ENCODE measurements around the gene HERC4. TPM values are rescaled to one million over a fixed set of nuclear protein-coding genes. Genes with fewer than 3 reads are reported as not detected.

Gene HERC4
- total RNA-seq, 1 experiment from 2014 or later = 95.2 TPM

GRCh38 chr10:68121020-68121743 lies 46.1 kb upstream of the HERC4 start:
- BruUV-seq (replicated peaks) = no TSS peak
- CTCF ChIA-PET = interaction anchor here (0.6 to 1.5 kb wide), 3 partner anchors 10 to 182 kb away, joined by 3 to 6 read pairs (median 3); no protein-coding TSS in a partner anchor
- Mint-ChIP-seq H3K9me3 (ENCODE audit: low read depth, unreplicated experiment) (no peaks in the 10 kb centered on the region), H3K27me3 (ENCODE audit: unreplicated experiment) (no peaks in the 10 kb centered on the region), H3K4me1 (ENCODE audit: low read depth, unreplicated experiment) (peaks cover 8% of the 10 kb centered on the region), H3K4me3 (ENCODE audit: low read depth, unreplicated experiment) (no peak overlapping the region), H3K36me3 (ENCODE audit: insufficient read depth, unreplicated experiment) (no peaks in the 10 kb centered on the region), H3K27ac (ENCODE audit: unreplicated experiment) (no peak overlapping the region)
- no peak for TF ChIP-seq CTCF (IDR thresholded peaks at IDR 0.05; ENCODE audit: unreplicated experiment)
- DNase-seq = no peak
- intact Hi-C loops (cut with micrococcal nuclease; ENCODE audit: unreplicated experiment) = no loop called here

DNA sequence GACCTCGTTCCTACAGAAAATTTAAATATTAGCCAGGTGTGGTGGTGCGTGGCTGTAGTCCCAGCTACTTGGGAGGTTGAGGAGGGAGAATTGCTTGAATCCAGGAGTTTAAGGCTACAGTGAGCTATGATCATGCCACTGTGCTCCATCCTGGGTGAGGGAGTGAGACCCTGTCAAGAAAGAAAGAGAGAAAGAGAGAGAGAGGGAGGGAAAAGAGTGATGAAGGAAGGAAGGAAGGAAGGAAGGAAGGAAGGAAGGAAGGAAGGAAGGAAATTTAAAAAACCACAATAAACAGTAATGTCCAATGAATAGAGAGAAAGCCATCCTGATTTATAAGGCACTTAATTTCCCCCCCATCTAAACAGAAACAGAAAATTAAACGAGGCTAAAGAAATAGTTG lies 43.6 kb upstream of the HERC4 start:
- TF ChIP-seq CTCF (IDR thresholded peaks at IDR 0.05; ENCODE audit: unreplicated experiment) = no peak
- H3K4me1 Mint-ChIP-seq (ENCODE audit: low read depth, unreplicated experiment) = no peaks in the 10 kb centered on the region
- no peaks in the 10 kb centered on the region for H3K9me3 Mint-ChIP-seq (ENCODE audit: low read depth, unreplicated experiment)
- DNase-seq = no peak
- H3K4me3 Mint-ChIP-seq (ENCODE audit: low read depth, unreplicated experiment) = no peak overlapping the region
- no peak overlapping the region for H3K27ac Mint-ChIP-seq (ENCODE audit: unreplicated experiment)
- intact Hi-C loops (cut with micrococcal nuclease; ENCODE audit: unreplicated experiment) = no loop called here
- no peaks in the 10 kb centered on the region for H3K27me3 Mint-ChIP-seq (ENCODE audit: unreplicated experiment)
- CTCF ChIA-PET = interaction anchor here (1.0 kb wide), 1 partner anchor 22 kb away, joined by 3 read pairs; no protein-coding TSS in a partner anchor
- no TSS peak for BruUV-seq (replicated peaks)
- no peaks in the 10 kb centered on the region for H3K36me3 Mint-ChIP-seq (ENCODE audit: insufficient read depth, unreplicated experiment)

GRCh38 chr10:68112837-68113236 lies 37.8 kb upstream of the HERC4 start:
- no TSS peak for BruUV-seq (replicated peaks)
- H3K9me3 Mint-ChIP-seq (ENCODE audit: low read depth, unreplicated experiment) = no peaks in the 10 kb centered on the region
- no peak for TF ChIP-seq CTCF (IDR thresholded peaks at IDR 0.05; ENCODE audit: unreplicated experiment)
- CTCF ChIA-PET = interaction anchor here (1.3 kb wide), 1 partner anchor 15 kb away, joined by 3 read pairs; no protein-coding TSS in a partner anchor
- DNase-seq = no peak
- intact Hi-C loops (cut with micrococcal nuclease; ENCODE audit: unreplicated experiment) = no loop called here
- H3K27me3 Mint-ChIP-seq (ENCODE audit: unreplicated experiment) = no peaks in the 10 kb centered on the region
- no peak overlapping the region for H3K27ac Mint-ChIP-seq (ENCODE audit: unreplicated experiment)
- no peaks in the 10 kb centered on the region for H3K4me1 Mint-ChIP-seq (ENCODE audit: low read depth, unreplicated experiment)
- no peak overlapping the region for H3K4me3 Mint-ChIP-seq (ENCODE audit: low read depth, unreplicated experiment)
- no peaks in the 10 kb centered on the region for H3K36me3 Mint-ChIP-seq (ENCODE audit: insufficient read depth, unreplicated experiment)

DNA sequence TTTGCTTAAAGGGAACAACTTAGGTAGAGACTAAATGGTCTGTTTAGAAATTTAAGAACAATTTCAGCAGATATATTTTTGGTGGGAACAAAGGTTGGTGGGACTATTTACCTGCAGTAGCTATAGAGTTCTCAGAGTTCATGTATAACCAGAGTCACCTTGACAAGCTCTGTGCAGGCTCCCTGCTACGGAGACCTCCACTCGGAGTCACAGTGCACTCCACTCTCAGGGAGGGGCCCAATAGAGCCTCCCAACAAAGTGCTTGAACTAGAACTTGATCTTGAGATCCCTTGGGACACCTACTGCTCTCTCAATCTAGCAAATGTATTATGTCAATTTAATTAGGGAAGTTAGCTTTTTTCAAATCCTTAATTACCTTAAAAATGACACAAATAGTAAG lies 36.5 kb upstream of the HERC4 start:
- intact Hi-C loops (cut with micrococcal nuclease; ENCODE audit: unreplicated experiment) = no loop called here
- H3K27ac Mint-ChIP-seq (ENCODE audit: unreplicated experiment) = no peak overlapping the region
- H3K9me3 Mint-ChIP-seq (ENCODE audit: low read depth, unreplicated experiment) = no peaks in the 10 kb centered on the region
- TF ChIP-seq CTCF (IDR thresholded peaks at IDR 0.05; ENCODE audit: unreplicated experiment) = no peak
- no TSS peak for BruUV-seq (replicated peaks)
- H3K4me3 Mint-ChIP-seq (ENCODE audit: low read depth, unreplicated experiment) = no peak overlapping the region
- H3K36me3 Mint-ChIP-seq (ENCODE audit: insufficient read depth, unreplicated experiment) = no peaks in the 10 kb centered on the region
- no peaks in the 10 kb centered on the region for H3K4me1 Mint-ChIP-seq (ENCODE audit: low read depth, unreplicated experiment)
- CTCF ChIA-PET = no interaction called here
- no peaks in the 10 kb centered on the region for H3K27me3 Mint-ChIP-seq (ENCODE audit: unreplicated experiment)
- no peak for DNase-seq

Data from Calu3 (cell line).